ENCODE data around the gene MT1B.
"Not testable (repeated sequence)": the region's sequence is repeated elsewhere in the genome, so short reads cannot be mapped to it uniquely, and the experiment has no call there.

The MT1B gene

DNA sequence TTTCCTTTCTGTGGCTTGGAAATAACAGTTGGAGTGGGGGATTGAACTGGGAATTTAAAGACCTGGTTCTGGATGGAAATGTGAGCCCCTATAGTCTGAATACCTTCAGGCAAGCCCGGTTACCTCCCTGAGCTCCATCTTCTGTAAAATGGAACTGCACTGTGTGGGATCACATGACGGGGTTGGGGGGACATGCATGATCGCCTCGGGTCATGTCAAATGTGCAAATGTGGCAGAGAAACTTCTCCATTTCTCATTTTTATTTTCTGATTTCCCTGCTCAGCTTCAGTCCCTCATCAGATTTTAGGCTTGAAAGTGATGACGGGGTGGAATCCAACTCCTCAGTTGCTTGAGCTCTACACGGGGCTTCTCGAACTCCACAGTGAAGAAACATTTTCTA, 1.5 kb downstream of the MT1B start:
- H3K27me3 Mint-ChIP-seq: peaks cover 57% of the 10 kb centered on the region
- H3K27ac Mint-ChIP-seq: no peak overlapping the region
- H3K4me3 Mint-ChIP-seq: no peak overlapping the region
- peaks cover 27% of the 10 kb centered on the region for H3K4me1 Mint-ChIP-seq (ENCODE audit: low read depth)
- intact Hi-C loops (cut with micrococcal nuclease): no loop called here
- H3K9me3 Mint-ChIP-seq: no peaks in the 10 kb centered on the region
- no peaks in the 10 kb centered on the region for H3K36me3 Mint-ChIP-seq (ENCODE audit: low read depth)

DNA sequence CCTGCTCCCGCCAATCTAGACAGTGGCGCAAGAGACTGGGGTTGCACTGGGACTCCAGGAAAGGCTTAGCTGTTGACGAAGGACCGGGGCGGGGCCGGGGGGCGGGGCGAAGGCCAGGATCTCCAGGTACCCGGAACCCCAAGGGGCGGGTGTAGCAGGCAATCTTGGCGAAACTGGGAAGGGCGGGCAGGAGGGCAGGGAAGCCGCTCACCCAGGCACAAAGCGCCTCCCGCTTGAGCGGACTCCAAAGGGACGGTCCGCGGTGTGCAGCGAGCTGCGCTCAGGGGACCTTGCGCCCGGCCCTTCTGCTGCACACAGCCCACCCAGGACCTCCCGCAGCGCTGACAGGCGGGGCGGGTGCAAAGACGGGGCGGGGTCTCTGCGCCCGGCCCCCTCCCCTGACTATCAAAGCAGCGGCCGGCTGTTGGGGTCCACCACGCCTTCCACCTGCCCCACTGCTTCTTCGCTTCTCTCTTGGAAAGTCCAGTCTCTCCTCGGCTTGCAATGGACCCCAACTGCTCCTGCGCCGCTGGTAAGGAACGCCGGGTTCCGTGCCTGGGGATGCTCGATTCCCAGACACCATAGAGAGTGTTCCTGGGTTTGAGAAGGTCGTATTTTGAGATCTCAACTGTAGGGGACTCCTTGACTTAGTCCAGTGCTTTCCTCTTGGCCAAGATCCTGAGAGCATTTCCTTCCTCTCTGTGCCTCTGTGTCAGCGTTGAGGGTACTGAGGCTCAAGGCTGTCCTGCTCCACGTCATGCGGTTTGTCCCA, 6.1 kb downstream of the MT1B start, which contains the start of gene MT1F:
Gene MT1F, plus strand, starts transcription at position 405 of the 772 bp plus-strand sequence. Its CDS starts 100 bp downstream, at position 505.
- intact Hi-C loops (cut with micrococcal nuclease): no loop called here
- peaks cover 63% of the 10 kb centered on the region for H3K27me3 Mint-ChIP-seq
- H3K4me1 Mint-ChIP-seq (ENCODE audit: low read depth): peaks cover 31% of the 10 kb centered on the region
- H3K9me3 Mint-ChIP-seq: no peaks in the 10 kb centered on the region
- H3K4me3 Mint-ChIP-seq: peak within 1 kb of the TSS; percentile 85
- H3K27ac Mint-ChIP-seq: peak within 1 kb of the TSS; percentile 28
- H3K36me3 Mint-ChIP-seq (ENCODE audit: low read depth): no peaks in the 10 kb centered on the region

DNA sequence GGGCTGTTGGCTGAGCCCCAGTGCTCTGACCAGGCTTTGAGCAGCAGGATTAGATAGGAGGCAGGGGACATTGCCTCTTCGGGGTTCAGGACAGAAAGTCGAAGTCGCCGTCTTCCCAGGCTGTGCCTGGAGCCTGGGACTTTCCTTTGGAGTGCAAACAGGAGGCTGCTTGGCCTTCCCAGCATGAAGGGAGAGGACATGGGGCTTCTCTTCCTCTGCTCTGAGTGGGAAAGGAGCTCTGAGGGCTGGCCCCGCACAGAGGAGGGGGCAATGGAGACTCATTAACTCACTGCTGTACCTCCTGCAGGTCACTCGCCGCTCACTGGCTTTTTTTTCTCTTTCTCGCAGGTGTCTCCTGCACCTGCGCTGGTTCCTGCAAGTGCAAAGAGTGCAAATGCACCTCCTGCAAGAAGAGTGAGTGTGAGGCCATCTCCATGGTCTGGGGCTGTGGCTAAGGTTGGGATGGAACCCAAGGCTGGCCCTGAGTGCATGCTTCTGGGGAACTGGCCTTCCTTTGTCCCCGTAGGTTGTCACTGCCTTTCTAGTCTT, 6.7 kb downstream of the MT1B start:
- H3K27me3 Mint-ChIP-seq: peaks cover 63% of the 10 kb centered on the region
- intact Hi-C loops (cut with micrococcal nuclease): no loop called here
- H3K9me3 Mint-ChIP-seq: no peaks in the 10 kb centered on the region
- H3K4me1 Mint-ChIP-seq (ENCODE audit: low read depth): peaks cover 37% of the 10 kb centered on the region
- H3K27ac Mint-ChIP-seq: peak overlapping the region; percentile 28
- H3K36me3 Mint-ChIP-seq (ENCODE audit: low read depth): no peaks in the 10 kb centered on the region
- peak overlapping the region; percentile 85 for H3K4me3 Mint-ChIP-seq

DNA sequence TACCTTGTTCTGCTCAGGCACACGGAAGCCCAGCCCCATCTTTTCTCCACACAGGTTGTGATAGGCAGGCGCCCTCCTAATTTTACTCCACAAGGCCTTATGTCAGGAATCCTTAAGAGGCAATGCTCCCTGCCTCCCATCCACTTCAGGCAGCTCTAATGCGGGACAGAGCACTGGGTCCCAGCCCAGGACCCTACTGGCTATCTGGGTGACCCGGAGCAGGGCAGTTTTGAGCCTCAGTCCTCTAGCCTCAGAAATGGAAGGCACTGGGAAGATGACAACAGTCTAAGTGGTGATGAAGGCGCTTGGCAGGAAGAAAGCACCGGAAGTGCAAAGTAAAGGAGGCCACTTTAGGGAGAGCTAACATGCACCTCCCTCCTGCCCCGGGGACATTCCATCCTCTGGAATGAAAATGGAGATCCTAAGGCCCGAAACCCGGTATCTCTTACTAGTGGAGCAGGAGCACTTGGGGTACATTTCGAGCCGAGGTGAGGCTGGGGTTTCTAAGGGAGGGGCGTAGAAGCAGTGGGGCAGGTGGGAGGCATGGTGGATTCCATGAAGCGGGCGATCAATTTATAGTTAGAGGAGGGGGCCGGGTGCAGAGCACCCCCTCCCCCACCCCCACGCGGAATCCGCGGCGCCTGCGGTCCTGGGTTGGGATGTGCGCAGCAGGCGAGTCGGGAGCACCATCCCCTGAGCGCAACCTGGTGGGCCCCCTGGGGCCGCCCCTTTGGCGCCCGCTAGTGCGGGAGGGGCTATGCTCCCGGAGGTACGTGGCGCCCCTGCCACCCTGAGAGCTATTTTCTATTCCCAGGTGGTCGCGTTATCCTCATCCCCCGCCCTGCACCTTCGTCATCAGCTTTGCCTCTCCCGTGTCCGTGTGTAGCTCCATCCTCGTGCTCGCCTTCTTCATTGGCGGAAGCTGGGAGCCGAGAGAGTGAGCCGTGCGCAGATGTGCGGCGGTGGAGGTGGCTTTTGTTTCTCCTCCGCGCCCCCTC, 11.0 kb downstream of the MT1B start:
- H3K27ac Mint-ChIP-seq: no peak overlapping the region
- H3K9me3 Mint-ChIP-seq: no peaks in the 10 kb centered on the region
- peaks cover 27% of the 10 kb centered on the region for H3K4me1 Mint-ChIP-seq (ENCODE audit: low read depth)
- H3K27me3 Mint-ChIP-seq: peaks cover 86% of the 10 kb centered on the region
- H3K36me3 Mint-ChIP-seq (ENCODE audit: low read depth): no peaks in the 10 kb centered on the region
- intact Hi-C loops (cut with micrococcal nuclease): no loop called here
- no peak overlapping the region for H3K4me3 Mint-ChIP-seq

DNA sequence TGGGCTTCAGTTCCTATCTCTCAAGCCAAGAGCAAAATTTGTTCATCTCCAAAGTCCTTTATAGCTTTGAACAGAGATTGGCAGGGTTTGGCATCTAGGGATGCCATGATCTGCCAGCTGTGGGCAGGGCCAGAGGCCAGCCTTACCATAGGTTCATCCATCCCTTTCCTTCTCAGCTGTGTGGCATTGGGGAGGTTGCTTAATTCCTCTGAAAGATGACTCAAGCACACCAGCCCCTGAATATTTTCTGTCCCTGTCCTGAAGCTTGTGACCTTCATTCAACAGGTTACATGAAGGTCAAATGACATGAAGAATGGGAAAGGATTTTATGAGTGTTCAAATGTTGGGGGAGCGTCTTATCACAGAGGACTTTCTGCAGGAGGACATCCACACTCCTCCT, 12.8 kb downstream of the MT1B start:
- intact Hi-C loops (cut with micrococcal nuclease): no loop called here
- Mint-ChIP-seq H3K27ac (no peak overlapping the region), H3K4me3 (no peak overlapping the region), H3K27me3 (peaks cover 87% of the 10 kb centered on the region), H3K4me1 (ENCODE audit: low read depth) (peaks cover 33% of the 10 kb centered on the region), H3K36me3 (ENCODE audit: low read depth) (no peaks in the 10 kb centered on the region), H3K9me3 (no peaks in the 10 kb centered on the region)

DNA sequence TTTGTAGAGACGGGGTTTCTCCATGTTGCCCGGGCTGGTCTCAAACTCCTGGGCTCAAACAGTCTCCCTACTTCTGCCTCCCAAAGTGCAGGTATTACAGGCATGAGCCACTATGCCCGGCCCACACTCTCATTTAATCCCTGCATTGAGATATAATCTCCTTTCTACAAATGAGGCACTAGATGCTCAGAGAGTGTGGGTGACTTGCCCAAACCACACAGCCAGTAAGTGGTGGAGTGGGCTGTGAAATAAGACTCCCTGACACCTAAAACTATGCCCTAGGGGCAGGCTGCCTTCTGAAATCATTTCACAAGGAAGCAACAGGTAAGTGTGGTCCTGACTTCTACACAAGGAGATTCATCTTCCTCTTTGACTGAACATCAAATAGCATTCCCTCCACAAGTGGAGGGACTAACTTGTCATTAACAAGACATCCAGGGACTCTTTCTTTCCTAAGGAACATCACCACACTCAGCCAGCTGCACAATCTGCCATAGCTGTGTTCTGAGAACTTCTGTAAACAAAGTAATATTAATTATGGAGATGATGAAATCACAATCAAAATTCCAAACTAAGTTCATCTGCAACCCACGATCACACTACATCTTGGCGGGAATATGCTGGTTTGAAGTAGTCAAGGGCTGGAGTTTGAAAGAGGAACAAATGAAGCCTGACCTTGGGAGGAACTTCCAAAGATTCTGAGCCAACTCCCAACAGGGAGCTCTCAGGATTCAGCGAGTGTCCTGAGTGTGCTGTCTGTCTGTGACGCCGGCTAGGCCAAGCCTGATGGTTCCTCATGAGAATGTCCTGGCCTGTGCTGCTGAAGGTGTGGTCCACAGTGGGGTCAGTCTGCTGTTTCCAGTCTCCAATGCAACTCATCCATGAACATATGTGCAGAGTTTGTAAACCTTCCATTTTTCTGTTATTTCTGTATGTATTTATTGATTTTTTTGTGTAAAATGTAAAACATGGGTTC, 13.9 kb downstream of the MT1B start:
- H3K36me3 Mint-ChIP-seq (ENCODE audit: low read depth); H3K27ac Mint-ChIP-seq; H3K9me3 Mint-ChIP-seq; H3K4me3 Mint-ChIP-seq; intact Hi-C loops (cut with micrococcal nuclease): not testable (repeated sequence)
- Mint-ChIP-seq H3K4me1 (ENCODE audit: low read depth) (peaks cover 41% of the 10 kb centered on the region), H3K27me3 (peaks cover 91% of the 10 kb centered on the region)

DNA sequence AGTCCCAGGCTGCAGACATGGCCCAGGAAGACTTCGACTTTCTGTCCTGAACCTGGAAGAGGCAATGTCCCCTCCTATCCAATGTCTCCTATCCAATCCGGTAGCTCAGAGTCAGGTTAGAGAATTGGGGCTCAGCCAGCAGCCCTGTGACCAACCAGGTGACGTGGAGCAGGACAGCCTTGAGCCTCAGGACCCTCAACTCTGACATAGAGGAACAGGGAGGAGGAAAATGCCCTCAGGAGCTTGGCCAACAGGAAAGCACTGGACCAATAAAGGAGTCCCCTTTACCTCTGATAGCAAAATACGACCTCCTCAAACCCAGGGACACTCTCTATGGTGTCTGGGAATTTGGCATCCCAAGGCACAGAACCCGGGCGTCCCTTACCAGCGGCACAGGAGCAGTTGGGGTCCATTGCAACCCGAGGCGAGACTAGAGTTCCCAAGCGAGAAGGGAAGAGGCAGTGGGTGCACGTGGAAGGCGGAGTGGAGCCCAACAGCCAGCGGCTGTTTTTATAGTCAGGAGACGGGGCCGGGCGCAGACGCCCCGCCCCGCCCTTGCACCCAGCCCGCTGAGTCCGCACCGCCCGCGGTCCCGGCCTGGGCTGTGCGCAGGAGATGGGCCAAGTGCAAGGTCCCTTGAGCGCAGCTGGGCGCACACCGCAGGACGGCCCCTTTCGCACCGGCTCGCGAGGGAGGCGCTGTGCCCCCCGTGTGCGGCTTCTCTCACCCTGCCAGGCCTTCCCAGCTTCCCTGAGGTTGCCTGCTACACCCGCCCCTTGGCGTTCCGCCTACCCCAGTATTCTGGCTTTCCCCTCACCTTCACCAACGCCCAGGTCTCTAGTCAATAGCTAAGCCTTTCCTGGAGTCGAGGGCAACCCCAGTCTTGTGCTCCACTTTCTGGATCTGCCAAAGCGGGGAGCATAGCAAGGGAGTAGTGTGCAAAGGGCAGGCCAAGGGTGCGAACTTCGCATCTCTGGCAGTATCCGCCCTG, 16.2 kb downstream of the MT1B start, which contains the start of gene MT1G:
Gene MT1G, minus strand, starts transcription at position 485 of the 991 bp plus-strand sequence. Its CDS starts 72 bp downstream, at position 413.
- Mint-ChIP-seq H3K4me1 (ENCODE audit: low read depth) (peaks cover 41% of the 10 kb centered on the region), H3K27me3 (peaks cover 88% of the 10 kb centered on the region), H3K27ac (no peak within 1 kb of the TSS), H3K4me3 (peak within 1 kb of the TSS; percentile 45), H3K9me3 (no peaks in the 10 kb centered on the region), H3K36me3 (ENCODE audit: low read depth) (no peaks in the 10 kb centered on the region)
- intact Hi-C loops (cut with micrococcal nuclease): no loop called here

DNA sequence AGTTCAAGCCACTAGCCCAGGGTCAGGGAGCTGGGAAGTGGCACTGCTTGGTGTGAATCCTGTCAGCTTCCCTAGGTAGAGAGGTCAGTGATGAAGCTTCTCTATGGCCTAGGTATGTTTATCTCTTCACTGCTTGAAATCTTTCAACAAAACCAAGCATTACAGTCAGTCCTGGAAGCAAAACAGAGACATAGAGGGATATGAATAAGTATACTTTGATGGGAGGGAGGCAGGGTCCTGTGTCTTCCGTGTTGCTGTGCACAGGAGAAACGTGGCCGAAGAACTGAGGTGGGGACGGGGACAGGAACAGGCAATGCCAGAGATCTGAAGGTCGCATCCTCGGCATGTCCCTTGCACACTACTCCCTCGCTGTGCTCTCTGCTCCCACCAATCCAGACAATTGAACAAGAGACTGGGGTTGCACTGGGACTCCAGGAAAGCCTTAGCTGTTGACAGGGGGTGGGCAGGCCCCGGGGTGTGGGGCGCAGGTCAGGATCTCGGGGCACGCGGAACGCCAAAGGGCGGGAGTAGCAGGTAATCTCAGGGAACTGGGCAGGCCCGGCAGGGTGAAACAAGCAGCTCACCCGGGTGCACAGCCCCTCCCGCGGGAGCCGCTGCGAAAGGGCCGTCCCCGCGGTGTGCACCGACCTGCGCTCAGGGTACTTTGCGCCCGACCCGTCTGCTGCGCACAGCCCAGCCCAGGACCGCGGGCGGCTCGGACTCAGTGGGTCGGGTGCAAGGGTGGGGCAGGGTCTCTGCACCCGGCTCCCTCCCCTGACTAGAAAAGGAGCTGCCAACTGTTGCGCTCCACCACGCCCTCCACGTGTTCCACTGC, 17.5 kb downstream of the MT1B start, which contains the start of gene MT1H:
Gene MT1H, plus strand, starts transcription at position 810 of the 835 bp plus-strand sequence. CDS start 71 bp downstream, outside the sequence.
- no peak within 1 kb of the TSS for H3K4me3 Mint-ChIP-seq
- H3K9me3 Mint-ChIP-seq: no peaks in the 10 kb centered on the region
- intact Hi-C loops (cut with micrococcal nuclease): no loop called here
- H3K36me3 Mint-ChIP-seq (ENCODE audit: low read depth): no peaks in the 10 kb centered on the region
- peaks cover 37% of the 10 kb centered on the region for H3K4me1 Mint-ChIP-seq (ENCODE audit: low read depth)
- peaks cover 90% of the 10 kb centered on the region for H3K27me3 Mint-ChIP-seq
- no peak within 1 kb of the TSS for H3K27ac Mint-ChIP-seq

DNA sequence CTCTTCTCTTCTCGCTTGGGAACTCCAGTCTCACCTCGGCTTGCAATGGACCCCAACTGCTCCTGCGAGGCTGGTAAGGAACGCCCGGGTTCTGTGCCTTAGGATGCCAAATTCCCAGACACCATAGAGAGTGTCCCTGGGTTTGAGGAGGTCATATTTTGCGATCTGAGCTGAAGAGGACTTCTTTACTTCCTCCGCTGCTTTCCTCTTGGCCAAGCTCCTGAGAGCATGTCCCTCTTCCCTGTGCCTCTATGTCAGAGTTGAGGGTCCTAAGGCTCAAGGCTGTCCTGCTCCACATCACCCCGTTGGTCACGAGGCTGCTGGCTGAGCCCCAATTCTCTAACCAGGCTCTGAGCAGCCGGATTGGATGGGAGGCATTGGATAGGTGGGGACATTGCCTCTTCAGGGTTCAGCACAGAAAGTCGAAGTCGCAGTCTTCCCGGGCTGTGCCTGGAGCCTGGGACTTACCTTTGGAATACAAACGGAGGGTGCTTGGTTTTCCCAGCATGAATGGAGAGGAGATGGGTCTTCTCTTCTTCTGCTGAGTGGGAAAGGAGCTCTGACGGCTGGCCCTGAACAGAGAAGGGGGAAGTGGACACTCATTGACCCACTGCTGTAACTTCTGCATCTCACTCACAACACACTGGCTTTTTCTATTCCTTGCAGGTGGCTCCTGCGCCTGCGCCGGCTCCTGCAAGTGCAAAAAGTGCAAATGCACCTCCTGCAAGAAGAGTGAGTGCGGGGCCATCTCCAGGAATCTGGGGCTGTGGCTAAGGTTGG, 18.3 kb downstream of the MT1B start:
- no peaks in the 10 kb centered on the region for H3K9me3 Mint-ChIP-seq
- H3K4me3 Mint-ChIP-seq: no peak overlapping the region
- intact Hi-C loops (cut with micrococcal nuclease): no loop called here
- no peaks in the 10 kb centered on the region for H3K36me3 Mint-ChIP-seq (ENCODE audit: low read depth)
- H3K27ac Mint-ChIP-seq: no peak overlapping the region
- peaks cover 89% of the 10 kb centered on the region for H3K27me3 Mint-ChIP-seq
- peaks cover 41% of the 10 kb centered on the region for H3K4me1 Mint-ChIP-seq (ENCODE audit: low read depth)

DNA sequence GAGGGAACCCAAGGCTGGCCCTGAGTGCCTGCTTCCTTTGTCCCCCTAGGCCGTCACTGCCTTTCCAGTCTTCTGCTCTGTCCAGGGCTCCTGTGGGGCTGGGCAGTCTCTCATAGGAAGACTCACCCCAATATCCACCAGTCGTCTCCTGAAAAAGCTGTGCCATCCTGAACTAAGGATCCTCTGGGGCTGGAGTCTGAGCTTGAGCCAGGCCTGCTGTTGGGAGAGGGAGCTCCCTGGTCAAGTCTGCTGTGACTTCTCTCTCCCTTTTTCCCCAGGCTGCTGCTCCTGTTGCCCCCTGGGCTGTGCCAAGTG, 18.9 kb downstream of the MT1B start:
- peaks cover 46% of the 10 kb centered on the region for H3K4me1 Mint-ChIP-seq (ENCODE audit: low read depth)
- no peaks in the 10 kb centered on the region for H3K36me3 Mint-ChIP-seq (ENCODE audit: low read depth)
- no peaks in the 10 kb centered on the region for H3K9me3 Mint-ChIP-seq
- no peak overlapping the region for H3K4me3 Mint-ChIP-seq
- H3K27ac Mint-ChIP-seq: no peak overlapping the region
- intact Hi-C loops (cut with micrococcal nuclease): no loop called here
- peaks cover 89% of the 10 kb centered on the region for H3K27me3 Mint-ChIP-seq

DNA sequence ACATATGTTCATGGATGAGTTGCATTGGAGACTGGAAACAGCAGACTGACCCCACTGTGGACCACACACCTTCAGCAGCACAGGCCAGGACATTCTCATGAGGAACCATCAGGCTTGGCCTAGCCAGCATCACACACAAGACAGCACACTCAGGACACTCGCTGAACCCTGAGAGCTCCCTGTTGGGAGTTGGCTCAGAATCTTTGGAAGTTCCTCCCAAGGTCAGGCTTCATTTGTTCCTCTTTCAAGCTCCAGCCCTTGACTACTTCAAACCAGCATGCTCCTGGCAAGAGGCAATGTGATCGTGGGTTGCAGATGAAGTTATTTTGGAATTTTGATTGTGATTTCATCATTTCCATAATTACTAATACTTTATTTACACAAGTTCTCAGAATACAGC, 20.0 kb downstream of the MT1B start:
- intact Hi-C loops (cut with micrococcal nuclease): not testable (repeated sequence)

More for the DNA sequence above, 20.0 kb downstream of the MT1B start:
- H3K9me3 Mint-ChIP-seq; H3K4me3 Mint-ChIP-seq; H3K36me3 Mint-ChIP-seq (ENCODE audit: low read depth); H3K27ac Mint-ChIP-seq: not testable (repeated sequence)
- Mint-ChIP-seq H3K4me1 (ENCODE audit: low read depth) (peaks cover 55% of the 10 kb centered on the region), H3K27me3 (peaks cover 92% of the 10 kb centered on the region)

Measured in dendritic cell treated with granulocyte-macrophage colony-stimulating factor and Interleukin-4, amounts not matched to agents 40 ng/mL and 50 ng/mL, for 4 days (primary cell).